Common myeloid progenitor, CD34-positive (primary cell): Measurements from ENCODE around the gene TLR10.
"Not testable (repeated sequence)": the region's sequence is repeated elsewhere in the genome, so short reads cannot be mapped to it uniquely, and the experiment has no call there.

Experiments used
- CTCF ChIA-PET: fragments of 350-600 bp; sonication (Branson Sonifier 250); formaldehyde crosslinking; loops from one replicate; lab custom pipeline; 2021; ENCODE audit warnings: antibody characterized with exemption; lab: Charles Lee
- POLR2A ChIA-PET: fragments of 350-600 bp; sonication (Branson Sonifier 250); formaldehyde crosslinking; loops from one replicate; lab custom pipeline; 2021; ENCODE audit warnings: antibody characterized with exemption; lab: Charles Lee
- DNase-seq, 3 donors: peaks; one replicate each; pipeline versions ENCODE4 v3.0.0 to v3.0.0-alpha.2; 2013
- H3K27ac ChIP-seq, 2 experiments: 1 replicate in 1 of 2; 2 replicates in 1 of 2; pipeline ENCODE4 v1.7.0; 2013; ENCODE audit warnings: inconsistent platforms in 2 of 2, low read length in 2 of 2, mild to moderate bottlenecking in 2 of 2, low read depth in 1 of 2, moderate library complexity in 1 of 2; ENCODE audit not compliant: severe bottlenecking in 2 of 2, insufficient read depth in 1 of 2, poor library complexity in 1 of 2
- H3K27me3 ChIP-seq, 5 experiments: replicated peaks in 2 of 5; 1 replicate in 3 of 5; 2 replicates in 2 of 5; pipeline versions ENCODE4 v1.6.1 to v1.7.0; 2013; ENCODE audit warnings: low read length in 4 of 5, mild to moderate bottlenecking in 2 of 5, moderate library complexity in 2 of 5, inconsistent platforms in 1 of 5; ENCODE audit not compliant: insufficient read depth in 5 of 5, control insufficient read depth in 4 of 5
- H3K36me3 ChIP-seq, 4 experiments: 1 replicate in 2 of 4; 2 replicates in 2 of 4; pipeline versions ENCODE4 v1.6.1 to v1.7.0; 2013; ENCODE audit warnings: low read length in 3 of 4, control low read depth in 1 of 4, mild to moderate bottlenecking in 1 of 4; ENCODE audit not compliant: control insufficient read depth in 4 of 4, insufficient read depth in 4 of 4
- H3K4me1 ChIP-seq, 4 experiments: 1 replicate in 3 of 4; 2 replicates in 1 of 4; pipeline versions ENCODE4 v1.6.1 to v1.7.1; 2013; ENCODE audit warnings: low read length in 3 of 4, mild to moderate bottlenecking in 3 of 4, control low read depth in 1 of 4, inconsistent platforms in 1 of 4, moderate library complexity in 1 of 4; ENCODE audit not compliant: control insufficient read depth in 4 of 4, insufficient read depth in 4 of 4; ENCODE audit errors: control extremely low read depth in 1 of 4
- H3K4me3 ChIP-seq, 7 experiments: 1 replicate in 4 of 7; 2 replicates in 3 of 7; pipeline versions ENCODE4 v1.5.1 to v1.7.0; 2013; ENCODE audit warnings: mild to moderate bottlenecking in 7 of 7, low read length in 6 of 7, moderate library complexity in 6 of 7, inconsistent platforms in 2 of 7, low read depth in 2 of 7, control low read depth in 1 of 7; ENCODE audit not compliant: insufficient read depth in 4 of 7, control insufficient read depth in 1 of 7; ENCODE audit errors: extremely low read depth in 1 of 7
- H3K9me3 ChIP-seq, 5 experiments: 1 replicate in 4 of 5; 2 replicates in 1 of 5; pipeline versions ENCODE4 v1.6.1 to v1.7.1; 2013; ENCODE audit warnings: low read length in 4 of 5, mild to moderate bottlenecking in 2 of 5, inconsistent platforms in 1 of 5, low read depth in 1 of 5, moderate library complexity in 1 of 5; ENCODE audit not compliant: control insufficient read depth in 4 of 5, insufficient read depth in 2 of 5; ENCODE audit errors: control extremely low read depth in 1 of 5
- WGBS: methylation state at CpG from one replicate; pipeline ENCODE4 v1.1.5; 2013; ENCODE audit not compliant: insufficient coverage; 5-methylcytosine and 5-hydroxymethylcytosine counted together

TLR10 gene

GRCh38 chr4:38770281-38770680 is 12.5 kb downstream of the TLR10 start:
- 100% methylated on average over 1 of the region's 2 CpGs for WGBS
- POLR2A ChIA-PET, H3K36me3 ChIP-seq, H3K27me3 ChIP-seq, H3K4me1 ChIP-seq, DNase-seq, H3K27ac ChIP-seq, H3K9me3 ChIP-seq, H3K4me3 ChIP-seq: not testable (repeated sequence)
- CTCF ChIA-PET, result interaction anchor here (0.7 to 5.4 kb wide), 7 partner anchors 10 to 97 kb away, joined by 3 to 37 read pairs (median 4); partner anchors contain the start of genes FAM114A1 and TLR10

GRCh38 chr4:38769857-38770256 is 12.9 kb downstream of the TLR10 start:
- Histone ChIP-seq H3K4me1 (peaks cover 2 to 8% (median 4%) of the 10 kb centered on the region in 4 experiments), H3K27me3 (no peaks in the 10 kb centered on the region), H3K4me3 (no peak overlapping the region), H3K9me3 (peaks cover 0 to 4% (median 3%) of the 10 kb centered on the region in 5 experiments), H3K27ac (no peak overlapping the region), H3K36me3 (no peaks in the 10 kb centered on the region)
- ChIA-PET POLR2A (no interaction called here), CTCF (interaction anchor here (0.6 to 5.4 kb wide), 6 partner anchors 10 to 97 kb away, joined by 3 to 37 read pairs (median 4); partner anchors contain the start of genes FAM114A1 and TLR10)
- 88% methylated on average over 1 of the region's 2 CpGs for WGBS
- peak in 1 of 3 donors; percentile 31 for DNase-seq

- Histone ChIP-seq H3K36me3 (no peaks in the 10 kb centered on the region), H3K4me1 (peaks cover 2 to 8% (median 4%) of the 10 kb centered on the region in 4 experiments), H3K4me3 (no peak overlapping the region), H3K9me3 (peaks cover 0 to 2% (median 0%) of the 10 kb centered on the region in 5 experiments), H3K27me3 (no peaks in the 10 kb centered on the region), H3K27ac (no peak overlapping the region)
- DNase-seq, result no peak
- CTCF ChIA-PET, result interaction anchor here (0.6 to 5.4 kb wide), 5 partner anchors 11 to 98 kb away, joined by 3 to 37 read pairs (median 4); partner anchors contain the start of genes FAM114A1 and TLR10
- no CpG with 5 or more reads among the region's 2 CpGs for WGBS
- POLR2A ChIA-PET, result no interaction called here
These were observed 13.3 kb downstream of the TLR10 start for GRCh38 chr4:38769441-38769840.

- ChIA-PET CTCF (interaction anchor here (1.6 to 5.4 kb wide), 3 partner anchors 10 to 92 kb away, joined by 4 to 37 read pairs (median 26); partner anchors contain the start of gene TLR10), POLR2A (no interaction called here)
- peak in 2 of 3 donors; percentile 53 to 62 for DNase-seq
These were observed 13.8 kb downstream of the TLR10 start for GRCh38 chr4:38768968-38769394.

GRCh38 chr4:38766940-38767339 is 15.8 kb downstream of the TLR10 start:
- H3K36me3 ChIP-seq, H3K4me3 ChIP-seq, H3K27me3 ChIP-seq, POLR2A ChIA-PET, DNase-seq, H3K27ac ChIP-seq, H3K9me3 ChIP-seq: not testable (repeated sequence)
- CTCF ChIA-PET, result interaction anchor here (12.1 kb wide), 1 partner anchor 17 kb away, joined by 220 read pairs; the partner anchor contains the start of gene TLR10
- H3K4me1 ChIP-seq, result peaks cover 7 to 14% (median 12%) of the 10 kb centered on the region in 4 experiments
- WGBS, result no CpG with 5 or more reads among the region's 2 CpGs

More at GRCh38 chr4:38768968-38769394, 13.8 kb downstream of the TLR10 start:
- no peaks in the 10 kb centered on the region for H3K27me3 ChIP-seq
- H3K9me3 ChIP-seq, result no peaks in the 10 kb centered on the region
- H3K4me1 ChIP-seq, result peaks cover 2 to 8% (median 4%) of the 10 kb centered on the region in 4 experiments
- no peak overlapping the region for H3K27ac ChIP-seq
- no peaks in the 10 kb centered on the region for H3K36me3 ChIP-seq
- WGBS, result 45% methylated on average over 3 of the region's 5 CpGs
- no peak overlapping the region for H3K4me3 ChIP-seq

GRCh38 chr4:38765382-38765781 is 17.4 kb downstream of the TLR10 start:
- Histone ChIP-seq H3K27ac (no peak overlapping the region), H3K9me3 (no peaks in the 10 kb centered on the region), H3K36me3 (no peaks in the 10 kb centered on the region), H3K4me3 (no peak overlapping the region), H3K4me1 (peaks cover 16 to 25% (median 24%) of the 10 kb centered on the region in 4 experiments), H3K27me3 (no peaks in the 10 kb centered on the region)
- POLR2A ChIA-PET, result no interaction called here
- DNase-seq, result no peak
- CTCF ChIA-PET, result interaction anchor here (0.9 to 12.1 kb wide), 3 partner anchors 18 to 83 kb away, joined by 3 to 220 read pairs (median 5); partner anchors contain the start of gene TLR10
- WGBS, result 78% methylated on average over 1 of the region's 3 CpGs

GRCh38 chr4:38764277-38764676 is 18.5 kb downstream of the TLR10 start:
- H3K36me3 ChIP-seq, result no peaks in the 10 kb centered on the region
- WGBS, result 92% methylated on average over 2 of the region's 3 CpGs
- H3K4me3 ChIP-seq, result no peak overlapping the region
- H3K27me3 ChIP-seq, result no peaks in the 10 kb centered on the region
- POLR2A ChIA-PET, result interaction anchor here (0.6 kb wide), 1 partner anchor 29 kb away, joined by 3 read pairs; no protein-coding TSS in a partner anchor
- H3K27ac ChIP-seq, result no peak overlapping the region
- no peaks in the 10 kb centered on the region for H3K9me3 ChIP-seq
- peaks cover 21 to 33% (median 22%) of the 10 kb centered on the region in 4 experiments for H3K4me1 ChIP-seq
- peak in 2 of 3 donors; percentile 51 to 56 for DNase-seq
- CTCF ChIA-PET, result interaction anchor here (0.7 to 12.1 kb wide), 5 partner anchors 19 to 110 kb away, joined by 3 to 220 read pairs (median 6); partner anchors contain the start of genes TLR1 and TLR10
